Upper lobe of left lung (tissue), 4 donors: ENCODE data around the gene AGAP9.

ENCODE experiments used
- EP300 ChIP-seq, 4 donors: sonication (generic); formaldehyde crosslinking; IDR thresholded peaks; one replicate each; pipeline ENCODE4 v1.5.1; 2017; ENCODE audit warnings: antibody characterized with exemption in 4 of 4, control low read depth in 2 of 4
- TF ChIP-seq, protein P1 (sequence below), 6 experiments: fragments of 450-650 bp in 4 of 6; fragments of 200-600 bp in 2 of 6; sonication (generic) in 2 of 6; IDR thresholded peaks; one replicate each; pipeline ENCODE4 v1.5.1; 2016 to 2019; ENCODE audit warnings: antibody characterized with exemption in 6 of 6

DNA sequence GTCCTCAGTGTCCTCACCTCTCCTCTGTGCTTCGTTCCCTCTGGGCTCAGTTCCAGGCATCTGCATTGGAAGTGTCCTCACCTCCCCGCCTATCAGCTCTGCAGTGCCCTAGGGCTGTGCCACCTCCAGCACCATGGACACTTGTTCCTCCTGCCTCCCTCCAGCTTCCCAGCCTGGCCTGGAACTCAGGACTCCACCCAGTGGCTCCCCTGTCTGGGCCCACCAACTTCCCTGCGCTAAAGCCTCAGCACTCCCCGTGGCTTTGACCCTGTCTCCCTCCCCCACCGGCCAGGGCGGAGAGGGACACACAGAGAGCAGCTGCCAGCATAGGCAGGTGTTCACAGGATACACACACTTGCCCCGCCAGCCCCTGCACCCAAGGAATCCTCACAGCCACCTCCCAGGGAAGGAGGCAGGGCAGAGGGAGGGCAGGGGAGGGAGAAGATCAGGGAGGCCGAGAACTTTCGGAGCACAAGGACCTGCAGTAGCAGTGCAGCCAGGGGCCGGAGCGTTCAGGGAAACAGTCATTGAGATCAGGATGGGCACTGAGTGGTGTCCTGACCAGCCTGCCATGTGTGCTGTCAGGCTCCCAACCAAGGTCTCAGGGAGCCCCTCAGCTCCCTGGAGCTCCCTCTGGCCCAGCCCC lies 70.8 kb downstream of the AGAP9 start:
- TF ChIP-seq, protein P1, sequence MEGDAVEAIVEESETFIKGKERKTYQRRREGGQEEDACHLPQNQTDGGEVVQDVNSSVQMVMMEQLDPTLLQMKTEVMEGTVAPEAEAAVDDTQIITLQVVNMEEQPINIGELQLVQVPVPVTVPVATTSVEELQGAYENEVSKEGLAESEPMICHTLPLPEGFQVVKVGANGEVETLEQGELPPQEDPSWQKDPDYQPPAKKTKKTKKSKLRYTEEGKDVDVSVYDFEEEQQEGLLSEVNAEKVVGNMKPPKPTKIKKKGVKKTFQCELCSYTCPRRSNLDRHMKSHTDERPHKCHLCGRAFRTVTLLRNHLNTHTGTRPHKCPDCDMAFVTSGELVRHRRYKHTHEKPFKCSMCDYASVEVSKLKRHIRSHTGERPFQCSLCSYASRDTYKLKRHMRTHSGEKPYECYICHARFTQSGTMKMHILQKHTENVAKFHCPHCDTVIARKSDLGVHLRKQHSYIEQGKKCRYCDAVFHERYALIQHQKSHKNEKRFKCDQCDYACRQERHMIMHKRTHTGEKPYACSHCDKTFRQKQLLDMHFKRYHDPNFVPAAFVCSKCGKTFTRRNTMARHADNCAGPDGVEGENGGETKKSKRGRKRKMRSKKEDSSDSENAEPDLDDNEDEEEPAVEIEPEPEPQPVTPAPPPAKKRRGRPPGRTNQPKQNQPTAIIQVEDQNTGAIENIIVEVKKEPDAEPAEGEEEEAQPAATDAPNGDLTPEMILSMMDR (IDR thresholded peaks at IDR 0.05), result no peak
- no peak for TF ChIP-seq EP300 (IDR thresholded peaks at IDR 0.05)
